IMR-90 (cell line): ENCODE data around the gene PAX2. TPM values are rescaled to one million over a fixed set of nuclear protein-coding genes. Genes with fewer than 3 reads are reported as not detected.

ENCODE experiments used
- ATAC-seq: fragments of 200-7000 bp; cut with Tn5 transposase; 2 replicates; pipeline ENCODE4 v1.9.1; 2020; ENCODE audit warnings: low read depth, mild to moderate bottlenecking, moderate library complexity
- BruUV-seq: library from RNA; stranded (reverse); fragments of 400-500 nt; replicated peaks from 2 replicates; lab custom pipeline; 2021; lab: Mats Ljungman, UMichigan
- CTCF ChIA-PET: fragments of 300-600 bp; formaldehyde crosslinking; extraction: SDS; loops from one replicate; lab custom pipeline; 2021; ENCODE audit warnings: antibody characterized with exemption; lab: Yijun Ruan, JAX
- POLR2A ChIA-PET: fragments of 300-600 bp; sonication (Branson Sonifier 250); formaldehyde crosslinking; loops from one replicate; lab custom pipeline; 2022; ENCODE audit warnings: antibody characterized with exemption; ENCODE audit not compliant: unreplicated experiment; lab: Charles Lee
- DNase-seq: peaks from one replicate; pipeline ENCODE4 v3.0.0; 2013
- H2AFZ ChIP-seq: replicated peaks from 2 replicates; pipeline ENCODE3; 2013; ENCODE audit warnings: low read length, mild to moderate bottlenecking; ENCODE audit not compliant: poor library complexity
- H2AK5ac ChIP-seq: 2 replicates; pipeline ENCODE4 v1.6.1; 2013; ENCODE audit warnings: low read depth, low read length, inconsistent platforms
- H2AK9ac ChIP-seq: replicated peaks from 2 replicates; pipeline ENCODE3; 2013; ENCODE audit warnings: mild to moderate bottlenecking, low read depth, low read length, moderate library complexity; ENCODE audit not compliant: poor library complexity
- H2BK120ac ChIP-seq: 2 replicates; pipeline ENCODE4 v1.6.1; 2013; ENCODE audit warnings: low read depth, low read length, inconsistent platforms
- H2BK15ac ChIP-seq: 3 replicates; pipeline ENCODE4 v1.6.1; 2013; ENCODE audit warnings: low read depth, low read length, inconsistent platforms
- H2BK20ac ChIP-seq: 2 replicates; pipeline ENCODE4 v1.6.1; 2013; ENCODE audit warnings: low read depth, mild to moderate bottlenecking, inconsistent platforms, low read length, moderate library complexity
- H2BK5ac ChIP-seq: 2 replicates; pipeline ENCODE4 v1.6.1; 2013; ENCODE audit warnings: mild to moderate bottlenecking, low read depth, low read length, inconsistent platforms; ENCODE audit not compliant: poor library complexity, severe bottlenecking
- H3K14ac ChIP-seq: replicated peaks from 2 replicates; pipeline ENCODE4 v1.6.1; 2013; ENCODE audit warnings: low read depth, low read length, inconsistent platforms
- H3K18ac ChIP-seq: 2 replicates; pipeline ENCODE4 v1.6.1; 2013; ENCODE audit warnings: low read depth, low read length, control low read depth
- H3K23ac ChIP-seq: 2 replicates; pipeline ENCODE4 v1.6.1; 2013; ENCODE audit warnings: low read depth, low read length, inconsistent platforms
- H3K27ac ChIP-seq: 2 replicates; pipeline ENCODE4 v1.5.1; 2013; ENCODE audit warnings: mild to moderate bottlenecking, control low read depth, low read length; ENCODE audit not compliant: insufficient read depth
- H3K27me3 ChIP-seq: 2 replicates; pipeline ENCODE4 v1.6.1; 2013; ENCODE audit warnings: low read length; ENCODE audit not compliant: control insufficient read depth, insufficient read depth
- H3K36me3 ChIP-seq: 2 replicates; pipeline ENCODE4 v1.6.1; 2013; ENCODE audit warnings: low read length, mixed read lengths; ENCODE audit not compliant: control insufficient read depth, insufficient read depth
- H3K4ac ChIP-seq: 2 replicates; pipeline ENCODE4 v1.6.1; 2013; ENCODE audit warnings: low read depth, low read length, inconsistent platforms
- H3K4me1 ChIP-seq: 2 replicates; pipeline ENCODE4 v1.6.1; 2013; ENCODE audit warnings: low read length, mixed read lengths; ENCODE audit not compliant: control insufficient read depth, insufficient read depth
- H3K4me2 ChIP-seq: 2 replicates; pipeline ENCODE4 v1.6.1; 2013; ENCODE audit warnings: low read depth, mild to moderate bottlenecking, control low read depth, low read length, moderate library complexity
- H3K4me3 ChIP-seq: 2 replicates; pipeline ENCODE4 v1.5.1; 2013; ENCODE audit warnings: low read depth, mild to moderate bottlenecking, control low read depth, low read length, moderate library complexity; ENCODE audit not compliant: insufficient read depth
- H3K56ac ChIP-seq: 2 replicates; pipeline ENCODE4 v1.6.1; 2013; ENCODE audit warnings: low read length, inconsistent platforms; ENCODE audit not compliant: insufficient read depth; ENCODE audit errors: extremely low read depth
- H3K79me1 ChIP-seq, 2 experiments: 2 replicates each; pipeline ENCODE4 v1.6.1; 2013; ENCODE audit warnings: low read length in 2 of 2, inconsistent platforms in 1 of 2, low read depth in 1 of 2
- H3K9ac ChIP-seq: 2 replicates; pipeline ENCODE4 v1.6.1; 2013; ENCODE audit warnings: low read depth, low read length, control low read depth
- H3K9me1 ChIP-seq: 2 replicates; pipeline ENCODE4 v1.6.1; 2013; ENCODE audit warnings: low read length, inconsistent platforms; ENCODE audit not compliant: insufficient read depth
- H3K9me3 ChIP-seq: 2 replicates; pipeline ENCODE4 v1.6.1; 2013; ENCODE audit warnings: low read length; ENCODE audit not compliant: control insufficient read depth, insufficient read depth
- H4K20me1 ChIP-seq: 2 replicates; pipeline ENCODE4 v1.6.1; 2013; ENCODE audit warnings: low read length, inconsistent platforms; ENCODE audit not compliant: insufficient read depth
- H4K5ac ChIP-seq: 2 replicates; pipeline ENCODE4 v1.6.1; 2013; ENCODE audit warnings: mild to moderate bottlenecking, low read depth, low read length, control low read depth
- H4K8ac ChIP-seq, 2 experiments: 2 replicates each; pipeline ENCODE4 v1.6.1; 2013; ENCODE audit warnings: low read depth in 2 of 2, low read length in 2 of 2, control low read depth in 1 of 2, inconsistent platforms in 1 of 2
- H4K91ac ChIP-seq: 2 replicates; pipeline ENCODE4 v1.6.1; 2013; ENCODE audit warnings: low read depth, low read length, inconsistent platforms; ENCODE audit not compliant: insufficient read depth
- BHLHE40 ChIP-seq: fragments of 150-350 bp; IDR thresholded peaks from 2 replicates; pipeline ENCODE4 v1.6.1; 2016; ENCODE audit warnings: mild to moderate bottlenecking, low read depth, low read length
- CEBPB ChIP-seq: IDR thresholded peaks from 2 replicates; pipeline ENCODE4 v1.6.1; 2012; ENCODE audit warnings: low read depth, low read length, improper control_type of control experiment
- CHD1 ChIP-seq: IDR thresholded peaks from 2 replicates; pipeline ENCODE4 v1.6.1; 2012; ENCODE audit warnings: low read depth, low read length, improper control_type of control experiment
- FOS ChIP-seq: fragments of 150-350 bp; IDR thresholded peaks from 2 replicates; pipeline ENCODE4 v1.6.1; 2016; ENCODE audit warnings: low read depth, low read length
- MAFK ChIP-seq: IDR thresholded peaks from 2 replicates; pipeline ENCODE4 v1.6.1; 2012; ENCODE audit warnings: low read depth, low read length, improper control_type of control experiment
- MAZ ChIP-seq: IDR thresholded peaks from 2 replicates; pipeline ENCODE4 v1.6.1; 2012; ENCODE audit warnings: low read depth, mild to moderate bottlenecking, low read length, improper control_type of control experiment, moderate library complexity, borderline replicate concordance
- MXI1 ChIP-seq: IDR thresholded peaks from 2 replicates; pipeline ENCODE4 v1.6.1; 2012; ENCODE audit warnings: low read depth, mild to moderate bottlenecking, low read length, moderate library complexity, borderline replicate concordance
- NFE2L2 ChIP-seq: fragments of 150-350 bp; IDR thresholded peaks from 2 replicates; pipeline ENCODE4 v1.6.1; 2016; ENCODE audit warnings: low read depth, mild to moderate bottlenecking, low read length
- POLR2A ChIP-seq: IDR thresholded peaks from 2 replicates; pipeline ENCODE4 v1.6.1; 2012; ENCODE audit warnings: mild to moderate bottlenecking, low read depth, low read length
- RAD21 ChIP-seq: IDR thresholded peaks from 2 replicates; pipeline ENCODE4 v1.6.1; 2012; ENCODE audit warnings: low read length, improper control_type of control experiment
- RCOR1 ChIP-seq: IDR thresholded peaks from 2 replicates; pipeline ENCODE4 v1.6.1; 2012; ENCODE audit warnings: mild to moderate bottlenecking, low read length, improper control_type of control experiment; ENCODE audit not compliant: insufficient replicate concordance
- RFX5 ChIP-seq: IDR thresholded peaks from 2 replicates; pipeline ENCODE4 v1.8.0; 2012; ENCODE audit warnings: low read depth, mild to moderate bottlenecking, low read length, moderate library complexity
- SMC3 ChIP-seq: fragments of 150-350 bp; IDR thresholded peaks from 2 replicates; pipeline ENCODE4 v1.6.1; 2016; ENCODE audit warnings: low read depth, mild to moderate bottlenecking, antibody characterized with exemption, low read length, moderate library complexity
- WGBS, 2 experiments: methylation state at CpG; one replicate each; pipeline versions ENCODE4 v1.1.5 to v1.1.7; 2013; ENCODE audit warnings: missing lambda C conversion rate in 2 of 2; ENCODE audit not compliant: insufficient read length in 1 of 2; ENCODE audit errors: extremely low coverage in 2 of 2; 5-methylcytosine and 5-hydroxymethylcytosine counted together
- dilution Hi-C: fragments of 300-500 bp; cut with HindIII; formaldehyde crosslinking; loops from one replicate; pipeline ENCODE4 v1.14.3; 2018; ENCODE audit warnings: low sequenced_read_pairs; ENCODE audit not compliant: unreplicated experiment
- in situ Hi-C: fragments of 300-500 bp; cut with MboI; formaldehyde crosslinking; loops from 3 replicates; pipeline ENCODE4 v1.14.3; 2019; ENCODE audit warnings: low sequenced_read_pairs, inconsistent platforms, mixed read lengths
- intact Hi-C: fragments of 100-400 bp; cut with micrococcal nuclease; formaldehyde crosslinking; loops from 2 replicates; pipeline ENCODE4 v1.10.0; 2022
- polyA plus RNA-seq, 3 experiments: library from polyadenylated mRNA; depleted of rRNA; stranded (reverse); fragments of >200 nt; gene quantifications; 2 replicates each; pipeline ENCODE4 v1.2.3, GENCODE V29; 2012; ENCODE audit warnings: low replicate concordance in 1 of 3
- total RNA-seq: library from RNA; depleted of rRNA; stranded (reverse); fragments of >200 nt; gene quantifications from 2 replicates; pipeline ENCODE4 v1.2.3, GENCODE V29; 2012
- TF ChIP-seq, protein P1 (sequence below): fragments of 150-350 bp; IDR thresholded peaks from 2 replicates; pipeline ENCODE4 v1.6.1; 2016; ENCODE audit warnings: low read depth, mild to moderate bottlenecking, low read length, moderate library complexity, borderline replicate concordance
- TF ChIP-seq, protein P2 (sequence below): fragments of 150-350 bp; IDR thresholded peaks from 2 replicates; pipeline ENCODE4 v1.6.1; 2017; ENCODE audit warnings: mild to moderate bottlenecking, antibody characterized with exemption, low read length, low read depth
- TF ChIP-seq, protein P3 (sequence below): conservative IDR thresholded peaks from 2 replicates; pipeline ENCODE4 v1.5.1; 2012; ENCODE audit warnings: mild to moderate bottlenecking, low read depth, low read length, improper control_type of control experiment

The PAX2 gene
- total and polyA plus RNA-seq, 2 of the 4 experiments (the other 2 are of a cell fraction) = not detected

DNA sequence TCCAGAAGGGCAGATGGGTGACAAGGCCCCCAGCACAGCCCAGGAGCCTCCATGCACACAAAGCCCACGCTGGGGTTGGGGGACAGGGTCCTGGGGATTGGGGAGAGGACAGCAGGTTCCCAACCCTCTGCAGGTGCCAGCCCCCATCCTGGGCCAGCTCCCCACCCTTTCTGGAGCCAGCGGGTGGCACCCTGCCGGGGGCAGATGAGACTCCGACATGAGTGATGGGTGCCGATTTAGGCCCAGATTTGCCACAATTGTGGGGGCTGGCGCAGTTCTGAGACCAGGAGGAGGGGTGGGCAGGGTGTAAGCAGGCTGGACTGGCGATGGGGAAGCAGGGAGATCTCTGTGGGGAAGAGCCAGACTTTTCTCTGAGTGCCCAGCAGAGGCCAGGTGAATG, 118.1 kb downstream of the PAX2 start:
- Histone ChIP-seq H3K18ac (no peak overlapping the region), H2AK5ac (no peak overlapping the region), H3K27ac (no peak overlapping the region), H4K91ac (no peak overlapping the region), H3K9me3 (no peaks in the 10 kb centered on the region), H2BK20ac (no peak overlapping the region), H3K56ac (no peak overlapping the region), H3K9ac (no peak overlapping the region), H2AK9ac (no peak overlapping the region), H3K79me1 (no peaks in the 10 kb centered on the region), H3K4me3 (no peak overlapping the region), H3K14ac (no peak overlapping the region), H2BK15ac (no peak overlapping the region), H3K9me1 (no peaks in the 10 kb centered on the region), H3K36me3 (no peaks in the 10 kb centered on the region), H3K4me1 (no peaks in the 10 kb centered on the region), H2BK5ac (no peak overlapping the region), H2AFZ (no peak overlapping the region), H4K8ac (no peak overlapping the region), H3K4ac (no peak overlapping the region), H2BK120ac (no peak overlapping the region), H3K27me3 (peaks cover 77% of the 10 kb centered on the region), H3K23ac (no peak overlapping the region), H3K4me2 (no peak overlapping the region), H4K5ac (no peak overlapping the region), H4K20me1 (no peaks in the 10 kb centered on the region)
- dilution Hi-C loops = no loop called here
- DNase-seq = no peak
- ChIA-PET POLR2A (no interaction called here), CTCF (no interaction called here)
- BruUV-seq = no TSS peak
- in situ Hi-C loops = no loop called here
- WGBS, 2 experiments = 90% methylated on average over 2 of the region's 7 CpGs; no CpG with 5 or more reads in 1 of the 2 experiments
- TF ChIP-seq, protein P1, sequence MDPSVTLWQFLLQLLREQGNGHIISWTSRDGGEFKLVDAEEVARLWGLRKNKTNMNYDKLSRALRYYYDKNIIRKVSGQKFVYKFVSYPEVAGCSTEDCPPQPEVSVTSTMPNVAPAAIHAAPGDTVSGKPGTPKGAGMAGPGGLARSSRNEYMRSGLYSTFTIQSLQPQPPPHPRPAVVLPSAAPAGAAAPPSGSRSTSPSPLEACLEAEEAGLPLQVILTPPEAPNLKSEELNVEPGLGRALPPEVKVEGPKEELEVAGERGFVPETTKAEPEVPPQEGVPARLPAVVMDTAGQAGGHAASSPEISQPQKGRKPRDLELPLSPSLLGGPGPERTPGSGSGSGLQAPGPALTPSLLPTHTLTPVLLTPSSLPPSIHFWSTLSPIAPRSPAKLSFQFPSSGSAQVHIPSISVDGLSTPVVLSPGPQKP = no peak
- TF ChIP-seq SMC3 (no peak), FOS (no peak), MXI1 (no peak), CEBPB (no peak), BHLHE40 (no peak), RFX5 (no peak), MAZ (no peak), RAD21 (no peak), NFE2L2 (no peak), MAFK (no peak), CHD1 (no peak), RCOR1 (no peak), POLR2A (no peak)
- TF ChIP-seq, protein P2, sequence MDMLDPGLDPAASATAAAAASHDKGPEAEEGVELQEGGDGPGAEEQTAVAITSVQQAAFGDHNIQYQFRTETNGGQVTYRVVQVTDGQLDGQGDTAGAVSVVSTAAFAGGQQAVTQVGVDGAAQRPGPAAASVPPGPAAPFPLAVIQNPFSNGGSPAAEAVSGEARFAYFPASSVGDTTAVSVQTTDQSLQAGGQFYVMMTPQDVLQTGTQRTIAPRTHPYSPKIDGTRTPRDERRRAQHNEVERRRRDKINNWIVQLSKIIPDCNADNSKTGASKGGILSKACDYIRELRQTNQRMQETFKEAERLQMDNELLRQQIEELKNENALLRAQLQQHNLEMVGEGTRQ = no peak
- TF ChIP-seq, protein P3, sequence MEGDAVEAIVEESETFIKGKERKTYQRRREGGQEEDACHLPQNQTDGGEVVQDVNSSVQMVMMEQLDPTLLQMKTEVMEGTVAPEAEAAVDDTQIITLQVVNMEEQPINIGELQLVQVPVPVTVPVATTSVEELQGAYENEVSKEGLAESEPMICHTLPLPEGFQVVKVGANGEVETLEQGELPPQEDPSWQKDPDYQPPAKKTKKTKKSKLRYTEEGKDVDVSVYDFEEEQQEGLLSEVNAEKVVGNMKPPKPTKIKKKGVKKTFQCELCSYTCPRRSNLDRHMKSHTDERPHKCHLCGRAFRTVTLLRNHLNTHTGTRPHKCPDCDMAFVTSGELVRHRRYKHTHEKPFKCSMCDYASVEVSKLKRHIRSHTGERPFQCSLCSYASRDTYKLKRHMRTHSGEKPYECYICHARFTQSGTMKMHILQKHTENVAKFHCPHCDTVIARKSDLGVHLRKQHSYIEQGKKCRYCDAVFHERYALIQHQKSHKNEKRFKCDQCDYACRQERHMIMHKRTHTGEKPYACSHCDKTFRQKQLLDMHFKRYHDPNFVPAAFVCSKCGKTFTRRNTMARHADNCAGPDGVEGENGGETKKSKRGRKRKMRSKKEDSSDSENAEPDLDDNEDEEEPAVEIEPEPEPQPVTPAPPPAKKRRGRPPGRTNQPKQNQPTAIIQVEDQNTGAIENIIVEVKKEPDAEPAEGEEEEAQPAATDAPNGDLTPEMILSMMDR = no peak
- intact Hi-C loops = no loop called here
- ATAC-seq = no peak
